Measurements from ENCODE around the gene ESRRA. TPM values are rescaled to one million over a fixed set of nuclear protein-coding genes. Genes with fewer than 3 reads are reported as not detected.

The ESRRA gene
- total and polyA plus RNA-seq, 2 of the 8 experiments (the other 6 are each of a cell fraction or from before 2014, with no cell fraction given) = 18.2 to 37.0 TPM

DNA sequence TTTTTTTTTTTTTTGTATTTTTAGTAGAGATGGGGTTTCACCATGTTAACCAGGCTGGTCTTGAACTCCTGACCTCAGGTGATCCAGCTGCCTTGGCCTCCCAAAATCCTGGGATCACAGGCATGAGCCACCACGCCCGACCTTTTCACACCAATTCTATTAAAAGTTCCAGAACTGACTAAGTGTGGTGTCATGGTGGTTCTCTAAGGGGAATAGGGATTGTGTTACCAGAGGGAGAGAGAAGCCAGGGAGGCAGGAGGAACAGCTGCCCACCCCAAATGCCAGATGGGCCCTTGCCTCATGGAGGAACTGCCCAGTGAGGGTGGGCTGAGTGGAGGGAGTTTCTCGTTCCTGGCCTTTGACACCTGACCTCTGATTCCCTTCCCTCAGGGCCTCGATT is 59.6 kb downstream of the ESRRA start:
- Histone ChIP-seq H3K27ac (ENCODE audit: low read depth, low read length) (no peak overlapping the region), H3K4me3 (ENCODE audit: extremely low read depth in 1 of 4, insufficient read depth in 2 of 4, low read depth in 3 of 4, low read length in 4 of 4) (no peak overlapping the region), H2BK120ac (replicated peaks; ENCODE audit: low read depth, low read length) (no peak overlapping the region), H3K36me3 (ENCODE audit: control insufficient read depth in 2 of 4, insufficient read depth in 4 of 4, low read length in 3 of 4) (peaks cover 0 to 19% (median 3%) of the 10 kb centered on the region in 4 experiments; a peak in 5 of 8 replicates), H3K27me3 (replicated peaks in 1 of 4; ENCODE audit: control insufficient read depth in 3 of 4, extremely low read depth in 1 of 4, insufficient read depth in 3 of 4, low read length in 3 of 4) (no peaks in the 10 kb centered on the region), H4K20me1 (replicated peaks in 1 of 2; ENCODE audit: control insufficient read depth in 1 of 2, insufficient read depth in 2 of 2, low read length in 2 of 2) (peaks cover 0 to 4% of the 10 kb centered on the region in 2 experiments), H4K8ac (ENCODE audit: extremely low read depth, insufficient read depth, low read length) (no peak overlapping the region), H3K14ac (ENCODE audit: insufficient read length) (no peak overlapping the region), H2AK5ac (ENCODE audit: low read depth, low read length) (no peak overlapping the region), H3K9ac (replicated peaks in 1 of 4; ENCODE audit: extremely low read depth in 1 of 4, low read depth in 3 of 4, low read length in 3 of 4) (no peak overlapping the region), H3K4me2 (ENCODE audit: insufficient read depth in 1 of 2, low read depth in 2 of 2, low read length in 2 of 2) (no peak overlapping the region), H2BK20ac (ENCODE audit: low read length) (no peak overlapping the region), H2BK15ac (ENCODE audit: low read length) (no peak overlapping the region), H2BK5ac (ENCODE audit: low read depth, low read length) (no peak overlapping the region), H2BK12ac (ENCODE audit: low read depth, low read length) (no peak overlapping the region), H2AFZ (ENCODE audit: low read length) (no peak overlapping the region), H3K23ac (ENCODE audit: insufficient read length) (no peak overlapping the region), H3K4ac (replicated peaks; ENCODE audit: insufficient read length, low read depth, low read length) (no peak overlapping the region), H3K4me1 (replicated peaks in 1 of 4; ENCODE audit: control insufficient read depth in 3 of 4, insufficient read depth in 4 of 4, low read length in 3 of 4) (peaks cover 0 to 7% (median 4%) of the 10 kb centered on the region in 4 experiments; a peak in 5 of 7 replicates), H4K5ac (ENCODE audit: insufficient read length, low read depth, low read length) (no peak overlapping the region), H3K23me2 (ENCODE audit: low read depth, low read length) (no peaks in the 10 kb centered on the region), H3K79me2 (ENCODE audit: control insufficient read depth in 1 of 2, insufficient read depth in 2 of 2, low read length in 2 of 2) (no peaks in the 10 kb centered on the region), H3K56ac (replicated peaks; ENCODE audit: insufficient read length, low read depth, low read length) (no peak overlapping the region), H3K18ac (ENCODE audit: extremely low read depth, low read length) (no peak overlapping the region), H4K91ac (replicated peaks; ENCODE audit: insufficient read length, low read length) (no peak overlapping the region), H3K79me1 (ENCODE audit: low read depth, low read length) (no peaks in the 10 kb centered on the region; the same call in 1 of the 2 replicates), H3K9me3 (ENCODE audit: insufficient read depth in 2 of 2, low read depth in 1 of 2, low read length in 1 of 2) (no peaks in the 10 kb centered on the region)
- ChIA-PET POLR2A (ENCODE audit: partially characterized antibody) (no interaction called here), CTCF (ENCODE audit: partially characterized antibody) (interaction anchor here (0.6 to 8.3 kb wide), 2 partner anchors 9 to 12 kb away, joined by 5 to 80 read pairs; no protein-coding TSS in a partner anchor)
- no peak for DNase-seq (ENCODE audit: low read depth in 1 of 2, low spot score in 2 of 2)
- FAIRE-seq = no peak
- WGBS, 2 experiments (ENCODE audit: extremely low coverage in 1 of 2, insufficient coverage in 1 of 2, insufficient read length in 1 of 2, insufficient replicate concordance in 2 of 2, low coverage in 1 of 2, low lambda C conversion rate in 2 of 2, missing lambda C conversion rate in 1 of 2) = 95% methylated on average over 4 of the region's 4 CpGs; no CpG with 5 or more reads in 1 of the 2 experiments
- no peak for TF ChIP-seq CEBPB (IDR thresholded peaks at IDR 0.05; ENCODE audit: low read depth, low read length)
- no peak for TF ChIP-seq EP300 (IDR thresholded peaks at IDR 0.05; ENCODE audit: borderline replicate concordance in 1 of 2, low read depth in 2 of 2, low read length in 2 of 2)

Small RNA genes within 50 kb of the gene (microRNA-seq; reads per million reads assigned to microRNA genes)
- gene MIR7155 (ENCODE audit: borderline microRNAs expressed in 2 of 2, borderline number of aligned reads in 2 of 2, borderline replicate concordance in 1 of 2) = 0 to 0.20 reads per million in 2 experiments

Small RNA genes within 50 kb of the gene (small RNA-seq; reads per million reads assigned to genes)
- gene MIR7155 (ENCODE audit: insufficient read depth) (not detected), gene RF00019 (ENCODE audit: insufficient read depth) (not detected)

Other genes with a start within 250 kb of the ESRRA start
- gene MACROD1, start 139.4 kb upstream of the ESRRA start, total RNA-seq (2021; fragmentation: NEBNext Ultra II Directional; extraction: Animal tissue kit (Norgen Biotek cat#: 25700)) = 19.5 and 19.6 TPM in 2 replicates
- gene MACROD1, start 139.4 kb upstream of the ESRRA start, polyA plus RNA-seq (2011; rRNA removed) = 34.1 and 107 TPM in 2 replicates
- 316 and 329 TPM in 2 replicates for gene STIP1, start 119.4 kb upstream of the ESRRA start, total RNA-seq (2021; fragmentation: NEBNext Ultra II Directional; extraction: Animal tissue kit (Norgen Biotek cat#: 25700))
- gene STIP1, start 119.4 kb upstream of the ESRRA start, polyA plus RNA-seq (2011; rRNA removed) = 140 and 151 TPM in 2 replicates
- gene FERMT3, start 98.8 kb upstream of the ESRRA start, total RNA-seq (2021; fragmentation: NEBNext Ultra II Directional; extraction: Animal tissue kit (Norgen Biotek cat#: 25700)) = 1.4 and 2.7 TPM in 2 replicates
- 3.7 and 5.9 TPM in 2 replicates for gene FERMT3, start 98.8 kb upstream of the ESRRA start, polyA plus RNA-seq (2011; rRNA removed)
- gene TRPT1, start 79.3 kb upstream of the ESRRA start, total RNA-seq (2021; fragmentation: NEBNext Ultra II Directional; extraction: Animal tissue kit (Norgen Biotek cat#: 25700)) = 34.5 and 39.7 TPM in 2 replicates
- 74.6 and 102 TPM in 2 replicates for gene TRPT1, start 79.3 kb upstream of the ESRRA start, polyA plus RNA-seq (2011; rRNA removed)
- 43.4 and 51.5 TPM in 2 replicates for gene NUDT22, start 79.2 kb upstream of the ESRRA start, total RNA-seq (2021; fragmentation: NEBNext Ultra II Directional; extraction: Animal tissue kit (Norgen Biotek cat#: 25700))
- 69.0 and 97.1 TPM in 2 replicates for gene NUDT22, start 79.2 kb upstream of the ESRRA start, polyA plus RNA-seq (2011; rRNA removed)
- gene DNAJC4, start 75.0 kb upstream of the ESRRA start, total RNA-seq (2021; fragmentation: NEBNext Ultra II Directional; extraction: Animal tissue kit (Norgen Biotek cat#: 25700)) = 14.6 and 17.8 TPM in 2 replicates
- gene DNAJC4, start 75.0 kb upstream of the ESRRA start, polyA plus RNA-seq (2011; rRNA removed) = 31.0 and 34.0 TPM in 2 replicates
- 46.1 and 49.6 TPM in 2 replicates for gene VEGFB, start 70.9 kb upstream of the ESRRA start, total RNA-seq (2021; fragmentation: NEBNext Ultra II Directional; extraction: Animal tissue kit (Norgen Biotek cat#: 25700))
- 9.3 and 11.4 TPM in 2 replicates for gene VEGFB, start 70.9 kb upstream of the ESRRA start, polyA plus RNA-seq (2011; rRNA removed)
- 41.7 and 43.2 TPM in 2 replicates for gene FKBP2, start 64.4 kb upstream of the ESRRA start, total RNA-seq (2021; fragmentation: NEBNext Ultra II Directional; extraction: Animal tissue kit (Norgen Biotek cat#: 25700))
- 52.5 and 67.3 TPM in 2 replicates for gene FKBP2, start 64.4 kb upstream of the ESRRA start, polyA plus RNA-seq (2011; rRNA removed)
- gene PPP1R14B, start 58.6 kb upstream of the ESRRA start, total RNA-seq (2021; fragmentation: NEBNext Ultra II Directional; extraction: Animal tissue kit (Norgen Biotek cat#: 25700)) = 418 and 419 TPM in 2 replicates
- 265 and 351 TPM in 2 replicates for gene PPP1R14B, start 58.6 kb upstream of the ESRRA start, polyA plus RNA-seq (2011; rRNA removed)
- gene PLCB3, start 54.0 kb upstream of the ESRRA start, total RNA-seq (2021; fragmentation: NEBNext Ultra II Directional; extraction: Animal tissue kit (Norgen Biotek cat#: 25700)) = 104 TPM in 2 replicates
- 47.2 and 70.6 TPM in 2 replicates for gene PLCB3, start 54.0 kb upstream of the ESRRA start, polyA plus RNA-seq (2011; rRNA removed)
- gene BAD, start 20.9 kb upstream of the ESRRA start, total RNA-seq (2021; fragmentation: NEBNext Ultra II Directional; extraction: Animal tissue kit (Norgen Biotek cat#: 25700)) = 23.1 and 25.3 TPM in 2 replicates
- 33.7 and 38.4 TPM in 2 replicates for gene BAD, start 20.9 kb upstream of the ESRRA start, polyA plus RNA-seq (2011; rRNA removed)
- gene GPR137, start 19.7 kb upstream of the ESRRA start, total RNA-seq (2021; fragmentation: NEBNext Ultra II Directional; extraction: Animal tissue kit (Norgen Biotek cat#: 25700)) = 36.8 and 37.8 TPM in 2 replicates
- gene GPR137, start 19.7 kb upstream of the ESRRA start, polyA plus RNA-seq (2011; rRNA removed) = 36.2 and 55.5 TPM in 2 replicates
- gene KCNK4, start 14.2 kb upstream of the ESRRA start, total RNA-seq (2021; fragmentation: NEBNext Ultra II Directional; extraction: Animal tissue kit (Norgen Biotek cat#: 25700)) = 0.19 TPM in 1 of 2 replicates, not detected in the other
- gene KCNK4, start 14.2 kb upstream of the ESRRA start, polyA plus RNA-seq (2011; rRNA removed) = not detected in 2 replicates
- not detected in 2 replicates for gene CATSPERZ, start 5.2 kb upstream of the ESRRA start, total RNA-seq (2021; fragmentation: NEBNext Ultra II Directional; extraction: Animal tissue kit (Norgen Biotek cat#: 25700))
- 0.77 and 1.1 TPM in 2 replicates for gene CATSPERZ, start 5.2 kb upstream of the ESRRA start, polyA plus RNA-seq (2011; rRNA removed)
- 300 and 326 TPM in 2 replicates for gene TRMT112, start 12.0 kb downstream of the ESRRA start, total RNA-seq (2021; fragmentation: NEBNext Ultra II Directional; extraction: Animal tissue kit (Norgen Biotek cat#: 25700))
- gene TRMT112, start 12.0 kb downstream of the ESRRA start, polyA plus RNA-seq (2011; rRNA removed) = 650 and 707 TPM in 2 replicates
- 201 and 225 TPM in 2 replicates for gene PRDX5, start 12.6 kb downstream of the ESRRA start, total RNA-seq (2021; fragmentation: NEBNext Ultra II Directional; extraction: Animal tissue kit (Norgen Biotek cat#: 25700))
- gene PRDX5, start 12.6 kb downstream of the ESRRA start, polyA plus RNA-seq (2011; rRNA removed) = 582 and 631 TPM in 2 replicates
- 11.2 and 12.5 TPM in 2 replicates for gene CCDC88B, start 34.7 kb downstream of the ESRRA start, total RNA-seq (2021; fragmentation: NEBNext Ultra II Directional; extraction: Animal tissue kit (Norgen Biotek cat#: 25700))
- 5.9 and 7.9 TPM in 2 replicates for gene CCDC88B, start 34.7 kb downstream of the ESRRA start, polyA plus RNA-seq (2011; rRNA removed)
- gene RPS6KA4, start 53.6 kb downstream of the ESRRA start, total RNA-seq (2021; fragmentation: NEBNext Ultra II Directional; extraction: Animal tissue kit (Norgen Biotek cat#: 25700)) = 12.6 and 13.2 TPM in 2 replicates
- 8.2 and 12.1 TPM in 2 replicates for gene RPS6KA4, start 53.6 kb downstream of the ESRRA start, polyA plus RNA-seq (2011; rRNA removed)